ENCODE data around the gene ISCA1. TPM values are rescaled to one million over a fixed set of nuclear protein-coding genes. Genes with fewer than 3 reads are reported as not detected.
"Not testable (repeated sequence)": the region's sequence is repeated elsewhere in the genome, so short reads cannot be mapped to it uniquely, and the experiment has no call there.

ISCA1 gene
- total RNA-seq, 6 donors from 2014 or later = 8.0 to 34.1 (median 19.3) TPM

- 83 to 84% methylated on average over 5 of the region's 5 CpGs for WGBS, 2 donors
- DNase-seq = no peak
- Histone ChIP-seq H3K27ac (no peak overlapping the region), H3K4me3 (no peak overlapping the region), H3K27me3 (no peaks in the 10 kb centered on the region), H3K36me3 (peaks cover 58 to 99% (median 79%) of the 10 kb centered on the region in 4 donors), H3K4me1 (no peaks in the 10 kb centered on the region), H3K9me3 (no peaks in the 10 kb centered on the region)
- ATAC-seq (ENCODE audit: low FRiP score in 2 of 2) = no peak
- TF ChIP-seq EP300 (IDR thresholded peaks at IDR 0.05) (no peak), POLR2AphosphoS5 (IDR thresholded peaks at IDR 0.05) (no peak), POLR2A (IDR thresholded peaks at IDR 0.05) (no peak), CTCF (IDR thresholded peaks at IDR 0.05) (no peak)
Measured at GRCh38 chr9:86321373-86321772, 39.0 kb upstream of the ISCA1 start.

GRCh38 chr9:86318187-86318586 is 35.8 kb upstream of the ISCA1 start:
- Histone ChIP-seq H3K4me3 (no peak overlapping the region), H3K9me3 (no peaks in the 10 kb centered on the region), H3K27ac (no peak overlapping the region), H3K4me1 (no peaks in the 10 kb centered on the region), H3K36me3 (peaks cover 51 to 99% (median 68%) of the 10 kb centered on the region in 4 donors), H3K27me3 (no peaks in the 10 kb centered on the region)
- ATAC-seq (ENCODE audit: low FRiP score in 2 of 2) (no peak), DNase-seq (no peak)
- TF ChIP-seq POLR2A (IDR thresholded peaks at IDR 0.05) (no peak), CTCF (IDR thresholded peaks at IDR 0.05) (no peak), POLR2AphosphoS5 (IDR thresholded peaks at IDR 0.05) (no peak), EP300 (IDR thresholded peaks at IDR 0.05) (no peak)
- 96 to 99% methylated on average over 4 of the region's 4 CpGs for WGBS, 2 donors

- H3K36me3 ChIP-seq = peaks cover 31 to 90% (median 63%) of the 10 kb centered on the region in 4 donors
- ATAC-seq (ENCODE audit: low FRiP score in 2 of 2) = no peak
Measured at GRCh38 chr9:86315078-86315477, 32.7 kb upstream of the ISCA1 start.

GRCh38 chr9:86312959-86313358 is 30.6 kb upstream of the ISCA1 start:
- H3K27ac ChIP-seq; H3K4me1 ChIP-seq; ATAC-seq (ENCODE audit: low FRiP score in 2 of 2); H3K9me3 ChIP-seq; H3K4me3 ChIP-seq; DNase-seq; H3K27me3 ChIP-seq: not testable (repeated sequence)
- WGBS, 2 donors = 88 to 100% methylated on average over 2 of the region's 2 CpGs
- H3K36me3 ChIP-seq = peaks cover 24 to 90% (median 61%) of the 10 kb centered on the region in 4 donors

More at GRCh38 chr9:86315078-86315477, 32.7 kb upstream of the ISCA1 start:
- Histone ChIP-seq H3K9me3 (no peaks in the 10 kb centered on the region), H3K27ac (no peak overlapping the region), H3K4me3 (no peak overlapping the region), H3K27me3 (no peaks in the 10 kb centered on the region), H3K4me1 (no peaks in the 10 kb centered on the region)
- no peak for TF ChIP-seq POLR2A (IDR thresholded peaks at IDR 0.05)
- TF ChIP-seq CTCF (IDR thresholded peaks at IDR 0.05) = no peak
- no peak for TF ChIP-seq EP300 (IDR thresholded peaks at IDR 0.05)
- TF ChIP-seq POLR2AphosphoS5 (IDR thresholded peaks at IDR 0.05) = no peak
- DNase-seq = no peak
- WGBS, 2 donors = 69 to 84% methylated on average over 2 of the region's 2 CpGs

- no peaks in the 10 kb centered on the region for H3K27me3 ChIP-seq
- WGBS, 2 donors = 74 to 84% methylated on average over 1 of the region's 1 CpG
- H3K4me1 ChIP-seq = no peaks in the 10 kb centered on the region
- no peak for DNase-seq
- H3K27ac ChIP-seq = no peak overlapping the region
- peaks cover 26 to 90% (median 70%) of the 10 kb centered on the region in 4 donors for H3K36me3 ChIP-seq
- no peak for ATAC-seq (ENCODE audit: low FRiP score in 2 of 2)
- no peak overlapping the region for H3K4me3 ChIP-seq
- H3K9me3 ChIP-seq = no peaks in the 10 kb centered on the region
- no peak for TF ChIP-seq POLR2A (IDR thresholded peaks at IDR 0.05)
- no peak for TF ChIP-seq CTCF (IDR thresholded peaks at IDR 0.05)
- no peak for TF ChIP-seq EP300 (IDR thresholded peaks at IDR 0.05)
- TF ChIP-seq POLR2AphosphoS5 (IDR thresholded peaks at IDR 0.05) = no peak
Measured at GRCh38 chr9:86308687-86309086, 26.3 kb upstream of the ISCA1 start.

Data from upper lobe of left lung (tissue), 6 donors.